Esophagus squamous epithelium (tissue), 4 donors: ENCODE results near the gene SSH2.

Source experiments
- POLR2A ChIP-seq, 4 donors: fragments of 450-650 bp; IDR thresholded peaks; one replicate each; pipeline ENCODE4 v1.6.1; 2017; ENCODE audit warnings: antibody characterized with exemption in 4 of 4, mild to moderate bottlenecking in 4 of 4, moderate library complexity in 3 of 4
- TF ChIP-seq, protein P1 (sequence below), 6 experiments: fragments of 450-650 bp in 4 of 6; fragments of 200-600 bp in 2 of 6; sonication (generic) in 2 of 6; IDR thresholded peaks; one replicate each; pipeline ENCODE4 v1.5.1; 2016 to 2019; ENCODE audit warnings: antibody characterized with exemption in 6 of 6, mild to moderate bottlenecking in 4 of 6, moderate library complexity in 4 of 6

DNA sequence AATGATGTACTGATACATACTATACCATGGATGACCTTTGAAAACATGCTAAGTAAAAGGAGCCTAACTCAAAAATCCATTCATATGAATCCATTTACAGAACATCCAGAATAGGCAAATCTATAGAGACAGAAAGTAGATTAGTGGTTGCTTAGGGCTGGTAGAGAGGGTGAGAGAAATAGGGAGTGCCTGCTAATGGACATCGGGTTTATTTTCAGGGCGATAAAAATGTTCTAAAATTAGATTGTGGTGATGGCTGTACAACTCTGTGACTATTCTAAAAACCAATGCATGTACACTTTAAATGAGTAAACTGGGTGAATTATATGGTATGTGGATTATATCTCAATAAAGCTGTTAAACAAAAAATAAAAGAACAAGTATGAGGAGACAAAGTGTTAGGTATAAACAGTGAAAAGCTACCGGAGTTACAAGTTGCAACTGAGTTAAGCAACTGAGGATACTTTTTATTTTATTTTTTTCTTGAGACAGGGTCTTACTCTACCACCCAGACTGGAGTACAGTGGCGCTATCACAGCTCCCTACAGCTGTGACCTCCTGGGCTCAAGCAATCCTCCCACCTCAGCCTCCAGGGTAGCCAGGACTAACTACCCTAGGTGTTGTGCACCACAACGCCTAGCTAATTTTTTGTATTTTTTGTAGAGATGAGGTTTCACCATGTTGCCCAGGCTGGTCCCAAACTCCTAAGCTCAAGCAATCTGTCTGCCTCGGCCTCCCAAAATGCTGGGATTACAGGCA lies 231.8 kb downstream of the SSH2 start:
- TF ChIP-seq, protein P1, sequence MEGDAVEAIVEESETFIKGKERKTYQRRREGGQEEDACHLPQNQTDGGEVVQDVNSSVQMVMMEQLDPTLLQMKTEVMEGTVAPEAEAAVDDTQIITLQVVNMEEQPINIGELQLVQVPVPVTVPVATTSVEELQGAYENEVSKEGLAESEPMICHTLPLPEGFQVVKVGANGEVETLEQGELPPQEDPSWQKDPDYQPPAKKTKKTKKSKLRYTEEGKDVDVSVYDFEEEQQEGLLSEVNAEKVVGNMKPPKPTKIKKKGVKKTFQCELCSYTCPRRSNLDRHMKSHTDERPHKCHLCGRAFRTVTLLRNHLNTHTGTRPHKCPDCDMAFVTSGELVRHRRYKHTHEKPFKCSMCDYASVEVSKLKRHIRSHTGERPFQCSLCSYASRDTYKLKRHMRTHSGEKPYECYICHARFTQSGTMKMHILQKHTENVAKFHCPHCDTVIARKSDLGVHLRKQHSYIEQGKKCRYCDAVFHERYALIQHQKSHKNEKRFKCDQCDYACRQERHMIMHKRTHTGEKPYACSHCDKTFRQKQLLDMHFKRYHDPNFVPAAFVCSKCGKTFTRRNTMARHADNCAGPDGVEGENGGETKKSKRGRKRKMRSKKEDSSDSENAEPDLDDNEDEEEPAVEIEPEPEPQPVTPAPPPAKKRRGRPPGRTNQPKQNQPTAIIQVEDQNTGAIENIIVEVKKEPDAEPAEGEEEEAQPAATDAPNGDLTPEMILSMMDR (IDR thresholded peaks at IDR 0.05) = no peak
- no peak for TF ChIP-seq POLR2A (IDR thresholded peaks at IDR 0.05)
